HG03097 (cell line): ENCODE data around the gene BEND6.
"Not testable (repeated sequence)": the region's sequence is repeated elsewhere in the genome, so short reads cannot be mapped to it uniquely, and the experiment has no call there.

Experiments used
- ATAC-seq: cut with Tn5 transposase; IDR thresholded peaks from one replicate; pipeline ENCODE4 v1.9.1; 2021; ENCODE audit not compliant: unreplicated experiment, low FRiP score

BEND6 gene

GRCh38 chr6:57024321-57024720 lies 69.4 kb downstream of the BEND6 start:
- no peak for ATAC-seq

GRCh38 chr6:57024775-57025174 lies 69.9 kb downstream of the BEND6 start:
- no peak for ATAC-seq

GRCh38 chr6:57026001-57026400 lies 71.1 kb downstream of the BEND6 start:
- ATAC-seq, result no peak

- no peak for ATAC-seq
Observed at GRCh38 chr6:57027301-57027700, 72.4 kb downstream of the BEND6 start.

GRCh38 chr6:57029213-57029612 lies 74.3 kb downstream of the BEND6 start:
- no peak for ATAC-seq

- no peak for ATAC-seq
Observed at GRCh38 chr6:57033228-57033627, 78.3 kb downstream of the BEND6 start.

GRCh38 chr6:57035549-57035948 lies 80.6 kb downstream of the BEND6 start:
- no peak for ATAC-seq

GRCh38 chr6:57038906-57039305 lies 84.0 kb downstream of the BEND6 start:
- no peak for ATAC-seq

GRCh38 chr6:57040011-57040410 lies 85.1 kb downstream of the BEND6 start:
- ATAC-seq, result no peak

- not testable (repeated sequence) for ATAC-seq
Observed at GRCh38 chr6:57044061-57044460, 89.2 kb downstream of the BEND6 start.

- no peak for ATAC-seq
Observed at GRCh38 chr6:57044568-57044967, 89.7 kb downstream of the BEND6 start.

GRCh38 chr6:57046332-57047256 lies 91.7 kb downstream of the BEND6 start, which contains the start of gene KIAA1586:
Gene KIAA1586 (plus strand): TSS chr6:57046693. CDS start chr6:57046756, 63 bp downstream.
- peak; percentile 95 for ATAC-seq

GRCh38 chr6:57047257-57047585 lies 92.3 kb downstream of the BEND6 start:
- peak; percentile 19 for ATAC-seq

GRCh38 chr6:57047859-57048258 lies 93.0 kb downstream of the BEND6 start:
- not testable (repeated sequence) for ATAC-seq

GRCh38 chr6:57048577-57048976 lies 93.7 kb downstream of the BEND6 start:
- ATAC-seq, result no peak

- no peak for ATAC-seq
Observed at GRCh38 chr6:57063847-57064246, 108.9 kb downstream of the BEND6 start.

GRCh38 chr6:57064809-57065208 lies 109.9 kb downstream of the BEND6 start:
- no peak for ATAC-seq

- no peak for ATAC-seq
Observed at GRCh38 chr6:57068061-57068460, 113.2 kb downstream of the BEND6 start.

- ATAC-seq, result no peak
Observed at GRCh38 chr6:57069228-57069627, 114.3 kb downstream of the BEND6 start.

- ATAC-seq, result no peak
Observed at GRCh38 chr6:57069920-57070331, 115.0 kb downstream of the BEND6 start.

- ATAC-seq, result no peak
Observed at GRCh38 chr6:57072108-57072507, 117.2 kb downstream of the BEND6 start.

GRCh38 chr6:57074383-57074782 lies 119.5 kb downstream of the BEND6 start:
- no peak for ATAC-seq
